HCT116 (cell line): ENCODE measurements around the gene KCNJ1. TPM values are rescaled to one million over a fixed set of nuclear protein-coding genes. Genes with fewer than 3 reads are reported as not detected.

Source experiments
- ATAC-seq: fragments of 200-7000 bp; cut with Tn5 transposase; 2 replicates; pipeline ENCODE4 v1.9.1; 2020; ENCODE audit warnings: mild to moderate bottlenecking, moderate library complexity
- BruUV-seq: library from RNA; stranded (reverse); fragments of 400-500 nt; replicated peaks from 2 replicates; lab custom pipeline; 2021; lab: Mats Ljungman, UMichigan
- CTCF ChIA-PET: fragments of 300-600 bp; sonication (Branson Sonifier 250); formaldehyde crosslinking; loops from one replicate; lab custom pipeline; 2021; ENCODE audit warnings: antibody characterized with exemption; lab: Charles Lee
- POLR2A ChIA-PET: fragments of 300-600, 350-600 bp; sonication (Branson Sonifier 250); formaldehyde crosslinking; loops from one replicate; lab custom pipeline; 2021; ENCODE audit warnings: antibody characterized with exemption; lab: Charles Lee
- RAD21 ChIA-PET, 2 experiments: fragments of 300-600 bp; sonication (Branson Sonifier 250); formaldehyde crosslinking; loops; one replicate each; lab custom pipeline; 2023; ENCODE audit warnings: low total read pairs in 2 of 2; ENCODE audit not compliant: uncharacterized antibody in 2 of 2, unreplicated experiment in 2 of 2, low non-redundant PET in 1 of 2; lab: Charles Lee
- DNase-seq: peaks from one replicate; pipeline ENCODE4 v3.0.0-alpha.2; 2010; ENCODE audit warnings: low read depth, low spot score
- H2AFZ ChIP-seq: fragments of 200-600 bp; shearing (Covaris generic), sonication (generic); 2 replicates; pipeline ENCODE4 v1.6.1; 2017; ENCODE audit warnings: low read depth, mixed run types, mixed read lengths, antibody characterized with exemption, low read length; ENCODE audit not compliant: poor library complexity, severe bottlenecking
- H3K27ac ChIP-seq: 2 replicates; pipeline ENCODE4 v1.5.1; 2012; ENCODE audit warnings: low read depth, low read length
- H3K27me3 ChIP-seq: fragments of 200-600 bp; sonication (generic); 2 replicates; pipeline ENCODE4 v1.6.1; 2016; ENCODE audit warnings: mixed run types, low read length, mixed read lengths; ENCODE audit not compliant: insufficient read depth
- H3K36me3 ChIP-seq, 2 experiments: fragments of 200-500 bp in 1 of 2; fragments of 200-600 bp in 1 of 2; sonication (Bioruptor generic) in 1 of 2; sonication (generic) in 1 of 2; 2 replicates each; pipeline versions ENCODE4 v1.5.1 to v1.6.1; 2014 to 2016; ENCODE audit warnings: low read length in 2 of 2, inconsistent platforms in 1 of 2, mixed read lengths in 1 of 2, mixed run types in 1 of 2; ENCODE audit not compliant: insufficient read depth in 2 of 2, control insufficient read depth in 1 of 2
- H3K4me1 ChIP-seq, 2 experiments: fragments of 200-600 bp in 1 of 2; sonication (generic) in 1 of 2; 2 replicates each; pipeline versions ENCODE4 v1.5.1 to v1.6.1; 2012 to 2017; ENCODE audit warnings: low read length in 2 of 2, inconsistent platforms in 1 of 2, mild to moderate bottlenecking in 1 of 2, mixed read lengths in 1 of 2, mixed run types in 1 of 2, moderate library complexity in 1 of 2; ENCODE audit not compliant: insufficient read depth in 2 of 2, control insufficient read depth in 1 of 2
- H3K4me2 ChIP-seq: fragments of 200-600 bp; sonication (generic); 2 replicates; pipeline ENCODE4 v1.6.1; 2017; ENCODE audit warnings: mixed run types, low read length, mixed read lengths
- H3K4me3 ChIP-seq, 2 experiments: fragments of 200-600 bp in 1 of 2; sonication (generic) in 1 of 2; replicated peaks in 1 of 2; 2 replicates each; pipeline ENCODE4 v1.5.1; 2011 to 2016; ENCODE audit warnings: low read length in 2 of 2, control low read depth in 1 of 2, low read depth in 1 of 2, mild to moderate bottlenecking in 1 of 2, mixed read lengths in 1 of 2, mixed run types in 1 of 2
- H3K79me2 ChIP-seq: fragments of 200-600 bp; sonication (generic); 2 replicates; pipeline ENCODE4 v1.6.1; 2017; ENCODE audit warnings: mild to moderate bottlenecking, mixed run types, low read length, moderate library complexity, mixed read lengths; ENCODE audit not compliant: insufficient read depth
- H3K9ac ChIP-seq: fragments of 200-600 bp; sonication (generic); 2 replicates; pipeline ENCODE4 v1.6.1; 2016; ENCODE audit warnings: low read length, mixed read lengths
- H3K9me2 ChIP-seq: fragments of 200-600 bp; sonication (generic), shearing (Covaris generic); 2 replicates; pipeline ENCODE4 v1.6.1; 2017; ENCODE audit warnings: mixed run types, mild to moderate bottlenecking, moderate library complexity; ENCODE audit not compliant: insufficient read depth
- H3K9me3 ChIP-seq, 2 experiments: fragments of 200-500 bp in 1 of 2; fragments of 200-600 bp in 1 of 2; sonication (Bioruptor generic) in 1 of 2; sonication (generic) in 1 of 2; 2 replicates each; pipeline ENCODE4 v1.6.1; 2014 to 2017; ENCODE audit warnings: low read length in 2 of 2, mixed read lengths in 2 of 2, inconsistent platforms in 1 of 2, low read depth in 1 of 2, mild to moderate bottlenecking in 1 of 2, mixed run types in 1 of 2, moderate library complexity in 1 of 2; ENCODE audit not compliant: control insufficient read depth in 1 of 2, insufficient read depth in 1 of 2
- H4K20me1 ChIP-seq: fragments of 200-600 bp; sonication (generic), shearing (Covaris generic); 2 replicates; pipeline ENCODE4 v1.6.1; 2017; ENCODE audit warnings: mixed run types, mild to moderate bottlenecking, moderate library complexity; ENCODE audit not compliant: insufficient read depth
- CBX3 ChIP-seq: IDR thresholded peaks from 2 replicates; pipeline ENCODE4 v1.6.1; 2012; ENCODE audit warnings: low read depth
- CEBPB ChIP-seq: IDR thresholded peaks from 2 replicates; pipeline ENCODE4 v1.6.1; 2012; ENCODE audit warnings: low read depth
- EGR1 ChIP-seq: IDR thresholded peaks from 2 replicates; pipeline ENCODE4 v1.6.1; 2012; ENCODE audit warnings: low read depth
- EZH2 ChIP-seq: fragments of 200-600 bp; sonication (generic); IDR thresholded peaks from 2 replicates; pipeline ENCODE4 v1.6.1; 2017; ENCODE audit warnings: antibody characterized with exemption, mixed run types
- EZH2phosphoT487 ChIP-seq: fragments of 200-600 bp; IDR thresholded peaks from 2 replicates; pipeline ENCODE4 v1.6.1; 2018; ENCODE audit warnings: antibody characterized with exemption, borderline replicate concordance
- FOSL1 ChIP-seq: IDR thresholded peaks from 2 replicates; pipeline ENCODE4 v1.6.1; 2012; ENCODE audit warnings: low read depth
- JUND ChIP-seq: IDR thresholded peaks from 2 replicates; pipeline ENCODE4 v1.6.1; 2012
- MAX ChIP-seq: IDR thresholded peaks from 2 replicates; pipeline ENCODE4 v1.6.1; 2012
- POLR2A ChIP-seq: IDR thresholded peaks from 2 replicates; pipeline ENCODE4 v1.7.0; 2011; ENCODE audit warnings: borderline replicate concordance; ENCODE audit not compliant: insufficient read depth, insufficient read length; ENCODE audit errors: extremely low read depth
- POLR2AphosphoS5 ChIP-seq: IDR thresholded peaks from 2 replicates; pipeline ENCODE4 v1.6.1; 2011; ENCODE audit warnings: mild to moderate bottlenecking, low read depth, low read length, moderate library complexity
- RAD21 ChIP-seq: IDR thresholded peaks from 2 replicates; pipeline ENCODE4 v1.6.1; 2012; ENCODE audit warnings: low read depth, mild to moderate bottlenecking
- SIN3A ChIP-seq: IDR thresholded peaks from 2 replicates; pipeline ENCODE4 v1.6.1; 2012; ENCODE audit warnings: low read depth
- SP1 ChIP-seq: IDR thresholded peaks from 2 replicates; pipeline ENCODE4 v1.6.1; 2012; ENCODE audit warnings: low read depth
- SRF ChIP-seq: IDR thresholded peaks from 2 replicates; pipeline ENCODE4 v1.6.1; 2012; ENCODE audit warnings: low read depth
- TCF7L2 ChIP-seq: IDR thresholded peaks from 2 replicates; pipeline ENCODE4 v1.7.0; 2011; ENCODE audit warnings: borderline replicate concordance, inconsistent platforms; ENCODE audit not compliant: insufficient read depth, insufficient read length; ENCODE audit errors: extremely low read depth
- YY1 ChIP-seq: IDR thresholded peaks from 2 replicates; pipeline ENCODE4 v1.6.1; 2011; ENCODE audit warnings: low read length, low read depth, moderate library complexity, mild to moderate bottlenecking; ENCODE audit not compliant: insufficient replicate concordance; ENCODE audit errors: extremely low read depth
- ZFX ChIP-seq: fragments of 450-650 bp; IDR thresholded peaks from 2 replicates; pipeline ENCODE4 v1.6.1; 2017
- ZNF274 ChIP-seq: fragments of 200-500 bp; sonication (Bioruptor generic); IDR thresholded peaks from 2 replicates; pipeline ENCODE4 v1.6.1; 2014; ENCODE audit warnings: mild to moderate bottlenecking, low read depth, low read length, inconsistent platforms
- intact Hi-C: fragments of 100-400 bp; cut with micrococcal nuclease; formaldehyde crosslinking; loops from 2 replicates; pipeline ENCODE4 v1.10.0; 2022
- total RNA-seq: library from RNA; stranded (reverse); gene quantifications from one replicate; pipeline ENCODE4 v1.2.1, GENCODE V29; 2021; ENCODE audit not compliant: unreplicated experiment

The KCNJ1 gene
- total RNA-seq, 1 experiment from 2014 or later = 0.15 TPM

- TF ChIP-seq POLR2AphosphoS5 (no peak), EGR1 (no peak), EZH2 (no peak), JUND (no peak), SIN3A (no peak), POLR2A (no peak), TCF7L2 (no peak), YY1 (no peak), SRF (no peak), FOSL1 (no peak), RAD21 (no peak), ZNF274 (no peak), SP1 (no peak), CEBPB (no peak), ZFX (no peak), MAX (no peak), CBX3 (no peak), EZH2phosphoT487 (no peak)
- no TSS peak for BruUV-seq
- H3K36me3 ChIP-seq = no peaks in the 10 kb centered on the region
- no peaks in the 10 kb centered on the region for H3K79me2 ChIP-seq
- DNase-seq (no peak), ATAC-seq (no peak)
- no peaks in the 10 kb centered on the region for H4K20me1 ChIP-seq
- peaks cover 12 to 29% of the 10 kb centered on the region in 2 experiments for H3K4me1 ChIP-seq
- H3K4me3 ChIP-seq = no peak overlapping the region
- H3K9me3 ChIP-seq = no peaks in the 10 kb centered on the region
- POLR2A ChIA-PET = no interaction called here
- intact Hi-C loops = no loop called here
- H3K27ac ChIP-seq = no peak overlapping the region
- RAD21 ChIA-PET = no interaction called here
- H3K9ac ChIP-seq = no peak overlapping the region
- no peak overlapping the region for H3K4me2 ChIP-seq
- CTCF ChIA-PET = interaction anchor here (6.5 kb wide), 1 partner anchor 17 kb away, joined by 55 read pairs; no protein-coding TSS in a partner anchor
- no peak overlapping the region for H2AFZ ChIP-seq
- no peaks in the 10 kb centered on the region for H3K9me2 ChIP-seq
- no peaks in the 10 kb centered on the region for H3K27me3 ChIP-seq
Observed at GRCh38 chr11:128902515-128903066, 35.5 kb upstream of the KCNJ1 start.
